NT2/D1 (cell line): Measurements from ENCODE around the gene TRAF7.

Experiments used
- SUZ12 ChIP-seq: IDR thresholded peaks from 2 replicates; pipeline ENCODE4 v1.6.1; 2011; ENCODE audit not compliant: insufficient read length, insufficient read depth; ENCODE audit errors: extremely low read depth
- YY1 ChIP-seq: IDR thresholded peaks from 2 replicates; pipeline ENCODE4 v1.6.1; 2011; ENCODE audit not compliant: insufficient read length, insufficient read depth
- ZNF274 ChIP-seq: IDR thresholded peaks from 2 replicates; pipeline ENCODE4 v1.6.1; 2011; ENCODE audit warnings: mild to moderate bottlenecking, low read depth, low read length

GRCh38 chr16:2199095-2199494, 43.5 kb downstream of the TRAF7 start:
- TF ChIP-seq ZNF274 (no peak), YY1 (no peak), SUZ12 (no peak)
